K562 (cell line): ENCODE results near the gene POLR3GL. TPM values are rescaled to one million over a fixed set of nuclear protein-coding genes. Genes with fewer than 3 reads are reported as not detected.
A peak's percentile ranks its signal among the peaks of the same experiment; 100 is the strongest.

ENCODE experiments used
- ARID3A ChIP-seq: IDR thresholded peaks from 2 replicates; pipeline ENCODE4 v1.6.1; 2012; ENCODE audit warnings: low read depth, low read length, improper control_type of control experiment, borderline replicate concordance
- CBX8 ChIP-seq: fragments of 200-600 bp; sonication (generic); IDR thresholded peaks from 2 replicates; pipeline ENCODE4 v1.6.1; 2012; ENCODE audit warnings: borderline replicate concordance, mixed run types, low read depth, mild to moderate bottlenecking, moderate library complexity, mixed read lengths, low read length, control low read depth, inconsistent platforms; ENCODE audit not compliant: poor library complexity, severe bottlenecking; ENCODE audit errors: extremely low read depth
- KHSRP ChIP-seq: fragments of 450-650 bp; IDR thresholded peaks from 2 replicates; pipeline ENCODE4 v1.6.1; 2017
- MAFK ChIP-seq: IDR thresholded peaks from 2 replicates; pipeline ENCODE4 v1.6.1; 2011; ENCODE audit warnings: low read length, improper control_type of control experiment
- ZFP36 ChIP-seq: fragments of 150-350 bp; IDR thresholded peaks from 2 replicates; pipeline ENCODE4 v1.6.1; 2018; ENCODE audit warnings: low read length, low read depth; ENCODE audit not compliant: partially characterized antibody
- ZNF140 ChIP-seq: fragments of 250-450 bp; sonication (Bioruptor Pico); IDR thresholded peaks from 2 replicates; pipeline ENCODE4 v1.8.0; 2021; ENCODE audit warnings: moderate library complexity, mild to moderate bottlenecking, inconsistent platforms
- ZNF318 ChIP-seq, 2 experiments: fragments of 450-650 bp; IDR thresholded peaks; 2 replicates each; pipeline ENCODE4 v1.6.1; 2016; ENCODE audit warnings: mild to moderate bottlenecking in 2 of 2, borderline replicate concordance in 1 of 2, low read depth in 1 of 2, moderate library complexity in 1 of 2
- polyA plus RNA-seq, 8 experiments: library from polyadenylated mRNA; depleted of rRNA in 4 of 8; stranded (reverse) in 5 of 8; unstranded in 3 of 8; fragments of >200 nt; fragmentation: Nextera tagmentation in 2 of 8; fragmentation: Illumina TruSeq in 1 of 8; extraction: Ambion mirVana in 2 of 8; extraction: Trizol in 1 of 8; gene quantifications; 2 replicates each; pipeline versions ENCODE4 v1.2.1 to v1.2.3, GENCODE V29; 2011 to 2014; ENCODE audit warnings: inconsistent platforms in 1 of 8, missing spikeins in 1 of 8
- total RNA-seq, 7 experiments: library from RNA; depleted of rRNA in 6 of 7; stranded (reverse); fragments of >200 nt in 6 of 7; fragmentation: Illumina TruSeq in 2 of 7; extraction: Trizol in 2 of 7; gene quantifications; 2 replicates each; pipeline versions ENCODE4 v1.2.1 to v1.2.3, GENCODE V29; 2011 to 2021; ENCODE audit warnings: low replicate concordance in 1 of 7
- TF ChIP-seq, protein P1 (sequence below): fragments of 200-800 bp; sonication (Bioruptor generic); IDR thresholded peaks from 2 replicates; pipeline ENCODE4 v1.6.1; 2017; ENCODE audit warnings: missing genetic modification characterization, missing compliant biosample characterization
- TF ChIP-seq, protein P2 (sequence below): fragments of 200-800 bp; sonication (Bioruptor generic); IDR thresholded peaks from 2 replicates; pipeline ENCODE4 v1.6.1; 2016; ENCODE audit warnings: missing genetic modification characterization, missing compliant biosample characterization

POLR3GL gene
- total and polyA plus RNA-seq, 9 of the 15 experiments (the other 6 are each of a cell fraction or from before 2014, with no cell fraction given), result 14.6 to 48.4 (median 38.2) TPM

- TF ChIP-seq ARID3A (no peak), KHSRP (no peak), MAFK (no peak), ZNF140 (no peak), ZNF318 (IDR thresholded peaks at IDR 0.05; ENCODE audit: borderline replicate concordance in 1 of 2, low read depth in 1 of 2) (no peak), ZFP36 (no peak), CBX8 (no peak)
- TF ChIP-seq, protein P1, sequence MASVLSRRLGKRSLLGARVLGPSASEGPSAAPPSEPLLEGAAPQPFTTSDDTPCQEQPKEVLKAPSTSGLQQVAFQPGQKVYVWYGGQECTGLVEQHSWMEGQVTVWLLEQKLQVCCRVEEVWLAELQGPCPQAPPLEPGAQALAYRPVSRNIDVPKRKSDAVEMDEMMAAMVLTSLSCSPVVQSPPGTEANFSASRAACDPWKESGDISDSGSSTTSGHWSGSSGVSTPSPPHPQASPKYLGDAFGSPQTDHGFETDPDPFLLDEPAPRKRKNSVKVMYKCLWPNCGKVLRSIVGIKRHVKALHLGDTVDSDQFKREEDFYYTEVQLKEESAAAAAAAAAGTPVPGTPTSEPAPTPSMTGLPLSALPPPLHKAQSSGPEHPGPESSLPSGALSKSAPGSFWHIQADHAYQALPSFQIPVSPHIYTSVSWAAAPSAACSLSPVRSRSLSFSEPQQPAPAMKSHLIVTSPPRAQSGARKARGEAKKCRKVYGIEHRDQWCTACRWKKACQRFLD (CRISPR knock-in tag), result 0 out of 2 replicates have a peak, but pooled peaks have one; percentile 39
- TF ChIP-seq, protein P2, sequence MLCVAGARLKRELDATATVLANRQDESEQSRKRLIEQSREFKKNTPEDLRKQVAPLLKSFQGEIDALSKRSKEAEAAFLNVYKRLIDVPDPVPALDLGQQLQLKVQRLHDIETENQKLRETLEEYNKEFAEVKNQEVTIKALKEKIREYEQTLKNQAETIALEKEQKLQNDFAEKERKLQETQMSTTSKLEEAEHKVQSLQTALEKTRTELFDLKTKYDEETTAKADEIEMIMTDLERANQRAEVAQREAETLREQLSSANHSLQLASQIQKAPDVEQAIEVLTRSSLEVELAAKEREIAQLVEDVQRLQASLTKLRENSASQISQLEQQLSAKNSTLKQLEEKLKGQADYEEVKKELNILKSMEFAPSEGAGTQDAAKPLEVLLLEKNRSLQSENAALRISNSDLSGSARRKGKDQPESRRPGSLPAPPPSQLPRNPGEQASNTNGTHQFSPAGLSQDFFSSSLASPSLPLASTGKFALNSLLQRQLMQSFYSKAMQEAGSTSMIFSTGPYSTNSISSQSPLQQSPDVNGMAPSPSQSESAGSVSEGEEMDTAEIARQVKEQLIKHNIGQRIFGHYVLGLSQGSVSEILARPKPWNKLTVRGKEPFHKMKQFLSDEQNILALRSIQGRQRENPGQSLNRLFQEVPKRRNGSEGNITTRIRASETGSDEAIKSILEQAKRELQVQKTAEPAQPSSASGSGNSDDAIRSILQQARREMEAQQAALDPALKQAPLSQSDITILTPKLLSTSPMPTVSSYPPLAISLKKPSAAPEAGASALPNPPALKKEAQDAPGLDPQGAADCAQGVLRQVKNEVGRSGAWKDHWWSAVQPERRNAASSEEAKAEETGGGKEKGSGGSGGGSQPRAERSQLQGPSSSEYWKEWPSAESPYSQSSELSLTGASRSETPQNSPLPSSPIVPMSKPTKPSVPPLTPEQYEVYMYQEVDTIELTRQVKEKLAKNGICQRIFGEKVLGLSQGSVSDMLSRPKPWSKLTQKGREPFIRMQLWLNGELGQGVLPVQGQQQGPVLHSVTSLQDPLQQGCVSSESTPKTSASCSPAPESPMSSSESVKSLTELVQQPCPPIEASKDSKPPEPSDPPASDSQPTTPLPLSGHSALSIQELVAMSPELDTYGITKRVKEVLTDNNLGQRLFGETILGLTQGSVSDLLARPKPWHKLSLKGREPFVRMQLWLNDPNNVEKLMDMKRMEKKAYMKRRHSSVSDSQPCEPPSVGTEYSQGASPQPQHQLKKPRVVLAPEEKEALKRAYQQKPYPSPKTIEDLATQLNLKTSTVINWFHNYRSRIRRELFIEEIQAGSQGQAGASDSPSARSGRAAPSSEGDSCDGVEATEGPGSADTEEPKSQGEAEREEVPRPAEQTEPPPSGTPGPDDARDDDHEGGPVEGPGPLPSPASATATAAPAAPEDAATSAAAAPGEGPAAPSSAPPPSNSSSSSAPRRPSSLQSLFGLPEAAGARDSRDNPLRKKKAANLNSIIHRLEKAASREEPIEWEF (CRISPR knock-in tag), result no peak
Measured at GRCh38 chr1:145992958-145993617, 28.6 kb downstream of the POLR3GL start (continued).
